IMR-90 (cell line): ENCODE measurements around the gene ANKRD10.

Experiments
- MAZ ChIP-seq: IDR thresholded peaks from 2 replicates; pipeline ENCODE4 v1.6.1; 2012; ENCODE audit warnings: low read depth, mild to moderate bottlenecking, low read length, improper control_type of control experiment, moderate library complexity, borderline replicate concordance
- MXI1 ChIP-seq: IDR thresholded peaks from 2 replicates; pipeline ENCODE4 v1.6.1; 2012; ENCODE audit warnings: low read depth, mild to moderate bottlenecking, low read length, moderate library complexity, borderline replicate concordance
- POLR2A ChIP-seq: IDR thresholded peaks from 2 replicates; pipeline ENCODE4 v1.6.1; 2012; ENCODE audit warnings: mild to moderate bottlenecking, low read depth, low read length
- RFX5 ChIP-seq: IDR thresholded peaks from 2 replicates; pipeline ENCODE4 v1.8.0; 2012; ENCODE audit warnings: low read depth, mild to moderate bottlenecking, low read length, moderate library complexity
- TF ChIP-seq, protein P1 (sequence below): conservative IDR thresholded peaks from 2 replicates; pipeline ENCODE4 v1.5.1; 2012; ENCODE audit warnings: mild to moderate bottlenecking, low read depth, low read length, improper control_type of control experiment

DNA sequence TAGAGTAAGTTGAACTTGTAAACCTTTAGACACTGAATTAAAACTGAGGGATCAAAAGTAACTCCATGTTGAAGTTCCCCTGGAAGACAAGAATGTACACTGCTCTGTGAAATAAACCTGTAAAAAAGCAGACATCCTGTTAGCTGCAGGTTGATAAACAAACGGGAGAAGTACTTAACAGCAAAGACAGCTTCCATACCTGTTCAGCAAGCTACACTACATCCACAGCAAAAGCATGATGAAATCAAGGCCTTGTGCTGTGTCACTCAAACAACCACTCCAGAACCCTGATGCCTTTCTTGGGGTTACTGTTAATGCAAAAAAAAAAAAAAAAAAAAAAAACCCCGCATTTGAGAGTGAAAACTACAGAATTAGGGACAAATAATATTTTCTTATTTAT, 20.8 kb downstream of the ANKRD10 start:
- TF ChIP-seq, protein P1, sequence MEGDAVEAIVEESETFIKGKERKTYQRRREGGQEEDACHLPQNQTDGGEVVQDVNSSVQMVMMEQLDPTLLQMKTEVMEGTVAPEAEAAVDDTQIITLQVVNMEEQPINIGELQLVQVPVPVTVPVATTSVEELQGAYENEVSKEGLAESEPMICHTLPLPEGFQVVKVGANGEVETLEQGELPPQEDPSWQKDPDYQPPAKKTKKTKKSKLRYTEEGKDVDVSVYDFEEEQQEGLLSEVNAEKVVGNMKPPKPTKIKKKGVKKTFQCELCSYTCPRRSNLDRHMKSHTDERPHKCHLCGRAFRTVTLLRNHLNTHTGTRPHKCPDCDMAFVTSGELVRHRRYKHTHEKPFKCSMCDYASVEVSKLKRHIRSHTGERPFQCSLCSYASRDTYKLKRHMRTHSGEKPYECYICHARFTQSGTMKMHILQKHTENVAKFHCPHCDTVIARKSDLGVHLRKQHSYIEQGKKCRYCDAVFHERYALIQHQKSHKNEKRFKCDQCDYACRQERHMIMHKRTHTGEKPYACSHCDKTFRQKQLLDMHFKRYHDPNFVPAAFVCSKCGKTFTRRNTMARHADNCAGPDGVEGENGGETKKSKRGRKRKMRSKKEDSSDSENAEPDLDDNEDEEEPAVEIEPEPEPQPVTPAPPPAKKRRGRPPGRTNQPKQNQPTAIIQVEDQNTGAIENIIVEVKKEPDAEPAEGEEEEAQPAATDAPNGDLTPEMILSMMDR: no peak
- TF ChIP-seq POLR2A: no peak
- TF ChIP-seq RFX5: no peak
- TF ChIP-seq MAZ: no peak
- no peak for TF ChIP-seq MXI1
